Hindlimb muscle (tissue), 1 donor: ENCODE results near the gene AARSD1. TPM values are rescaled to one million over a fixed set of nuclear protein-coding genes. Genes with fewer than 3 reads are reported as not detected.
"Not testable (repeated sequence)": the region's sequence is repeated elsewhere in the genome, so short reads cannot be mapped to it uniquely, and the experiment has no call there.

Experiments used
- DNase-seq: peaks from one replicate; pipeline ENCODE4 v3.0.0-alpha.2; 2013
- polyA plus RNA-seq: library from polyadenylated mRNA; unstranded; fragments of 120-200 nt; gene quantifications from one replicate; pipeline ENCODE4 v1.2.1, GENCODE V29; 2013; ENCODE audit not compliant: insufficient read length

AARSD1 gene
- polyA plus RNA-seq, 1 donor = 56.9 TPM

DNA sequence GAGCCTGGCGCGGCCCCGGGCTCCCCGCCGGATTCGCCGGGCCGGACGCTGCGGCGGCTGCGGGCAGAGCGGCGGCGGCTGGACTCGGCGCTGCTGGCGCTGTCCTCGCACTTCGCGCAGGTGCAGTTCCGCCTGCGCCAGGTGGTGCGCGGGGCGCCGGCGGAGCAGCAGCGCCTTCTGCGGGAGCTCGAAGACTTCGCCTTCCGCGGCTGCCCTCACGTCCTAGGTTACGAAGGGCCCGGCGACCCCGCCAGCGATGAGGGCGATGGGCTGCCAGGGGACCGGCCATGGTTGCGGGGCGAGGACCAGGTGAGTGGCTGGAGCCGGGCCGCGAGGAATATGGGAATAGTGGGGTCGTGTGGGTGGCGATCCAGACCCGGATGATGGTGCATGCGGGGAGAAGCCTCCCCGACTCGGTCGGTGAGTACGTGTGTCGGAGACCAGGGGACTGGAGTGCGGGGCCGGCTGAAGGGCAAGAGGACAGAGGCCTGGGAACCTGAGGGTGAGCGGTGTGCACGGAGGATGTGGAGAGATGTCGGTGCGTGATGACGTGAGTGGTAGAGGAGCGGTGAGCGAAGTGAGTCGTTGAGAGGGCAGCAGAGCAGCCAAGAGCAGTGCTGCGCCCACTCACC lies 16.6 kb upstream of the AARSD1 start:
- peak; percentile 15 for DNase-seq

DNA sequence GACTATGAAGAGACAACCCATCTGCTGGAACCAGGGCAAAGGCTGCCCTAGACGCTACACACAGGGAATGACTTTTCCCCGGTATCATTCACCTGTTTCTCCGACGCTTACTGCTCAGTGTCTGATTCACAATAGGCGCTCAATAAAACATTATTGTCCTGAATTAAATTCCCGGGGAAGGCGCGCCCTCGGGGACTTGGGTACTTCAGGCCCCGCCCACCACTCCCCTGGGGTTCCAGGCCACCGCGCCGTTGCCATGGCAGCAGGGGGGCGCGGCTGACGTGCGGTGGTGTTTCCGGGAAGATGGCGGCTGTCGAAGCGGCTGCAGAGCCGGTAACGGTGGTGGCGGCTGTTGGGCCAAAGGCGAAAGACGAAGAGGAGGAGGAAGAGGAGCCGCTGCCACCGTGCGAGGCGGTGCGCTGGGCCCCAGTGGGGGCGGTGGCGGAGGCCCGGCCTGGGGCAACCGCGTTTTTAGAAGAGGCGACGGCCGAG lies 16.1 kb upstream of the AARSD1 start, which contains the start of gene RUNDC1:
TSS of gene RUNDC1 (plus strand) at position 292 of the 492 bp plus-strand sequence. CDS start at position 304, 12 bp downstream.
- peak; percentile 89 for DNase-seq

DNA sequence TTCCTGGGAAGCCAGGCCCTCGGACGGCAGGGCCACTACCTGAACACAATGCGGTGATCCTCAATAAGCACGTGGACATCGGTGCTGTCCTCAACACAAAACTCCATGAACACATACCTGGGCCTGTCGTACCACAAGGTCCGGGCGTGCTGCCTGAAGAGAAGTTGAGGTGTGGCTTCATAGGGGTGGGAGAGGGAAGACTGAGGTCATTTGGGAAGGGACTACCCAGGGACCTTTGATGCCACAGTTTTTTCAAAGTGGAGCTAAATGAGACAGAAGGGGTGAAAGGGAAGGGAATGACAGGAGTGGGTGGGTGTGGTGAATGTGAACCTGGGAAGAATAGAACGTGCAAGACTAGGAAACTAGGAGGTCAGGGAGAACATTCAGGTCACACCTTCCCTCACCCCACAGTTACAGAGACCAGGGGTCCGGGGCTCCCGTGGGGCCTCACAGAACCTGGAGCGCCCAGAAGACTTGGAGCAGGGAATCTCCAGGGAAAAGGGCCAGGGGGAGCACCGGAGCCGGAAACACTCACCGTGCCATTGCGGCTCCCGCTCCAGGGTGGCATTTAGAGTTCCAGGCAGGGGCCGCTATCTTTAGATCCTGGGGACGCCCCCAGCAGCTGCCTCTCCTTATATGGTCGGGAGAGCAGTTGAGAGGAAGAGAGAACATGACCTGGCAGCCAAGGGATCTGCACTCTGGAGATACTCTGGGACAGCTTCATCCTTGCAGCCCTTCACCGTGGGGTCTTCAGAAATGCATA lies 15.4 kb upstream of the AARSD1 start, which contains the start of gene PTGES3L:
TSS of gene PTGES3L (minus strand) at position 570 of the 763 bp plus-strand sequence. CDS start at position 543, 27 bp downstream.
- DNase-seq = peak; percentile 28

DNA sequence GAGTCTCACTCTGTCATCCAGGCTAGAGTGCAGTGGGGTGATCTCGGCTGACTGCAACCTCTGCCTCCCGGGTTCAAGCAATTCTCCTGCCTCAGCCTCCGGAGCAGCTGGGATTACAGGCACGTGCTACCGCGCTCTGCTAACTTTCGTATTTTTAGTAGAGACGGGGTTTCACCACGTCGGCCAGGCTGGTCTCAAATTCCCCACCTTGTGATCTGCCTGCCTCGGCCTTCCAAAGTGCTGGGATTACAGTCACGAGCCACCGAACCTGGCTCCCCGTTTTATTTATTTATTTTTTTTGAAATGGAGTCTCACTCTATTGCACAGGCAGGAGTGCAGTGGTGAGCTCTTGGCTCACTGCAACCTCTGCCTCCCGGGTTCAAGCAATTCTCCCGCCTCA lies 11.4 kb upstream of the AARSD1 start:
- not testable (repeated sequence) for DNase-seq

DNA sequence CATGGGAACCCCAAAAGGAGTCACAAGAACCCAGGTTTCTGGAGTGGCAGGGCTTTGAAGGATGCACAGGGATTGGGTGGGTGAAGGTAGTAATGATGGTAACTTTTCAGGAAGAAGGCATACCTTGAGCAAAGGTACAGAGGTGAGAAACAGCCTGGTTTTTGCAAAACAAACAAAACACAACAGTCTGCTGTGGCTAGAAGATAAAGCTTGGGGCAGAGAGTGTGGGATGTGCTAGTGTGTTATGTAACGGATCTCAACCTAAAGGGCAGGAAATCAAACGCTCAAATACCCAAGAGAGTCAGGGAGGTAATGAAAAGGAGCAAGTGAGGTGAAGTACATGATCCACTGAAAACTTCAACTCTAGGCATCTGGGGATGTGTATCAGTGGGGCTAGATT lies 11.0 kb upstream of the AARSD1 start:
- DNase-seq = no peak

DNA sequence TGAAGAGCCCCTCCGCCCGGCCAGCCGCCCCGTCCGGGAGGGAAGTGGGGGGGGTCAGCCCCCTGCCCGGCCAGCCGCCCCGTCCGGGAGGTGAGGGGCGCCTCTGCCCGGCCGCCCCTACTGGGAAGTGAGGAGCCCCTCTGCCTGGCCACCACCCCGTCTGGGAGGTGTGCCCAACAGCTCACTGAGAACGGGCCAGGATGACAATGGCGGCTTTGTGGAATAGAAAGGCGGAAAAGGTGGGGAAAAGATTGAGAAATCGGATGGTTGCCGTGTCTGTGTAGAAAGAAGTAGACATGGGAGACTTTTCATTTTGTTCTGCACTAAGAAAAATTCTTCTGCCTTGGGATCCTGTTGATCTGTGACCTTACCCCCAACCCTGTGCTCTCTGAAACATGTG lies 9.1 kb upstream of the AARSD1 start:
- not testable (repeated sequence) for DNase-seq

DNA sequence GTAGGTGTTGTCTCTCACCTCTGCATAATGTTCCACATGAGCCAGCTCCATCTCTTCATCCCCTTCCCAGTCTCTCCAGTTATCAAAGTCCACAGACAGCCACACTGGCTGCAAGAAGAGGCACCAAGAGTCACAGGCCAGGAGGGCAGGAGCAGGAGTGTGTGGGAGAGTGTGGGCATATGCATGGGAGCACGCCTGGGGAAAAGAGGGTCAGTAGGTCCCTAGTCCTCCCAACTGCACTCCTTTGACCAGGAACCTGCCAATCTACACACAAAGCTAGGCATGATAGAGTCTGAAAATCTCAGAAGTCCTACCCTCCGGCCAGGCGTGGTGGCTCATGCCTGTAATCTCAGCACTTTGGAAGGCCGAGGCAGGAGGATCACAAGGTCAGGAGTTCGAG lies 7.3 kb upstream of the AARSD1 start:
- DNase-seq = no peak

DNA sequence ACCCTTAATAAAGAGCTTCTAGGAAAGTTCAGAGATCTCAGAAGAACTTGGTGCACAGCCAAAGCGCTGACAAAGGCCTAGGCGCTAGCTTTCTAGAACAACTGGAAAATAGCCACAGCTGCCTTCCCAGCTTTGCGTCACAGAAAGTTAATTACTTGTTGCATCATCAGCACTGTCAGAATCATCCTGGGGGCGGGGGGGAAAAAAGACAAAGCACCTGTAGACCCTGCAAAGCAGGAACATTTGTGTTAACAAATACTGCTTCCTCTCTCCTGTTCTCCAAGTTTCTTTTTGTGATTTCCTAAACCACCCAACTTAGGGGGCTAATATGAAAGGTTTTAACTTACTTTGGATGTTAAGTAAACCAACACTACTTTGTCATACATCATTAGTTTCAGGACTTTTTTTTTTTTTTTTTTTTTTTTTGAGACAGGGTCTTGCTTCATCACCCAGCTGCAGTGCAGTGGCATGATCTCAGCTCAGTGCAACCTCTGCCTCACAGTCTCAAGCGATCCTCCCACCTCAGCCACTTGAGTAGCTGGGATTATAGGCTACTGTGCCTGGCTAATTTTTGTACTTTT lies 4.8 kb upstream of the AARSD1 start:
- DNase-seq = no peak

DNA sequence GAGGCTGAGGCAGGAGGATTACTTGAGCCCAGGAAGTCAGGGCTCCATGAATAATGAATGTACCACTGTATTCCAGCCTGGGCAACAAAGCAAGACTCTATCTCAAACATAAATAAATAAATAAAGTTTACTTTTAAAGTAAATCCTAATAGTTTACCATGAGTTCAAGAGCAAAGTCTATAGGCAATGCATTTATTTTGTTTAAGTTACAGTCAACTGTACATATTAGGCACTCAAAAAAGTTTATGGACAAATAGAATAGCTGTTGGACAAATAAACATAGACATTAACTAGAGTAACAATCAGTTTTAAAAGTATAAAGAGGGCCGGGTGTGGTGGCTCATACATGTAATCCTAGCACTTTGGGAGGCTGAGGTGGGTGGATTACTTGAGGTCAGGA lies 3.7 kb upstream of the AARSD1 start:
- no peak for DNase-seq

DNA sequence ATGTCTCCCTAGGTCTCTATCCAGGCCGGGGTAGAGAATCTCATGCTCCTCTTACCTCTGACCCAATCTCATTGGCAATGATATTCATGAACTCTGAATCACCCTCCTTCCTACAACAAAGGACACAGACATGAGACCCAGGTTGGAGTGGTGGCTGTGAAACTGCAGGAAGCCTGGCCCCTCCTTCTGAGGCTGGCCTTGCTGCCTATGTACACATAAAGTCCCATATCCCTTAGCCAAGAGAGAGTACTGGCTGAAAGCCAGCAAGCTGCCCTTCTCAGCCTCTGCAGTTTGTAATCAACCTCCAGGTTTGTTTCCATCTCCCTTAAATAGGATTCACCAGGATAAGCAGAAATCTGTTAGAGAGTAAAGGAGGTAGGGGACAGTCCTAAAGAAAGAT lies 10.6 kb downstream of the AARSD1 start:
- no peak for DNase-seq

DNA sequence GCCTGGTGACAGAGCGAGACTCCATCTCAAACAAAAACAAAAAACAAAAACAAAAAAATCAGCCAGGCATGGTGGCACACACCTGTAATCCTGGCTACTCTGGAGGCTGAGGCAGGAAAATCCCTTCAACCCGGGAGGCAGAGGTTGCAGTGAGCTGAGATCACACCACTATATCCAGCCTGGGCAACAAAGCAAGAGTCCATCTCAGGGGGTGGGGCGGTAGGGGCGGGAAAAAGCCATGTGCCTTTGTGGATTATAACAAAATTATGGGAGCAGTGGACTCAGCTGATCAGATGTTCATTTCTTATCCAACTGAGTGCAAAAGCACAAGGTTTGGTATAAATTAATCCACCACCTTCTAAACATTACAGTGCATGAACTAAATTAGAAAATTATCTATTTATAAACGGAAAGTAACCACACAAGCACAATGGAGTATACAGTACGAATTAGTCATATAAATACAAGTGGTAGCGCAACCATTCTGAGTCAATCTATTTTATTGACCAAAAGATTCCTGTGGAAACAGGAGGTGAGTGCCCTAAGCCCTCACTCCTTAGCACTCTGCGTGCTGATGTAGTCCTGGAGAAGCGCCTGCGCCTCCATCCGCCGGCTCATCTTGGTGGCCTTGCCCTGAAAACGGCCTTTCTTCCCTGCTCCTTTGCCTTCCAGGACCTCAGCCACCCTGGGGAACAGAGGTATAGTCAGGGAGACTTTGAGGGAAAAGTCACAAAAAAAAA lies 14.0 kb downstream of the AARSD1 start:
- DNase-seq = no peak

DNA sequence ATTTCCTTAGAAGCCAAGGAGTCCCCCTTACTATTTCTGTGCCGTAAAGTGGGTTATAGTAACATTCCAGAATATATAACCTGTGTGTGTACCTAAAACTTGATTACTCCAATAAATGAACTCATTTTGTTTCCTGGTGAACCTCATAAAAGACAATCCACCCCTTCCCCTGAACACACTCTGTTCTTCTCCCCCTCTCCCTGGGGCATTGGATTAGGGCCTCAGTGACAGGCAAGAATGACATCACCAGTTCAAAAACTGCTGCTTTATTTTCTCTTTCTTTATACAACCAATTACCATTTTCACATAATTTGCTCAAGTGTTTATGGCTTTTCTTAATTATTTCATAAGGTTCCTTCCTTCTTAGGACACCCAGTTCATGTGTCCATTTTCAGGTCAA lies 17.4 kb downstream of the AARSD1 start:
- DNase-seq = no peak

DNA sequence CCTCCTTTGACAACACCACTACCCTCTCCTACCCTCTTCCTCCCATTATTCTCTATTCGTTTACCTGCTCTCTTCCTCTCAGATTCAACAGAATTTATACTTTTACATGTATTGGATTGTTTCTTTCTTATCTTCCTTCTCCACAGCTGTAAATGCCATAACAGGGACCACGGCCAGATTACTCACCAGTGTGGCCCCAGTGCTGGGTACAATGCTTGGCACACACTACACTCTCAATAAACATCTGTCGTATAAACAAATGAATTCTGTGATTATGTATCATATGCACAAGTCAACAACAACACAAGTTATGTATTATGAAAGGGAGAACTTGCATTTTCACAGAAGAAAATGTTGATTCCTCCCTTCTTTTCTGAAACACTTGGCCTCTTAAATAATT lies 20.0 kb downstream of the AARSD1 start:
- no peak for DNase-seq

DNA sequence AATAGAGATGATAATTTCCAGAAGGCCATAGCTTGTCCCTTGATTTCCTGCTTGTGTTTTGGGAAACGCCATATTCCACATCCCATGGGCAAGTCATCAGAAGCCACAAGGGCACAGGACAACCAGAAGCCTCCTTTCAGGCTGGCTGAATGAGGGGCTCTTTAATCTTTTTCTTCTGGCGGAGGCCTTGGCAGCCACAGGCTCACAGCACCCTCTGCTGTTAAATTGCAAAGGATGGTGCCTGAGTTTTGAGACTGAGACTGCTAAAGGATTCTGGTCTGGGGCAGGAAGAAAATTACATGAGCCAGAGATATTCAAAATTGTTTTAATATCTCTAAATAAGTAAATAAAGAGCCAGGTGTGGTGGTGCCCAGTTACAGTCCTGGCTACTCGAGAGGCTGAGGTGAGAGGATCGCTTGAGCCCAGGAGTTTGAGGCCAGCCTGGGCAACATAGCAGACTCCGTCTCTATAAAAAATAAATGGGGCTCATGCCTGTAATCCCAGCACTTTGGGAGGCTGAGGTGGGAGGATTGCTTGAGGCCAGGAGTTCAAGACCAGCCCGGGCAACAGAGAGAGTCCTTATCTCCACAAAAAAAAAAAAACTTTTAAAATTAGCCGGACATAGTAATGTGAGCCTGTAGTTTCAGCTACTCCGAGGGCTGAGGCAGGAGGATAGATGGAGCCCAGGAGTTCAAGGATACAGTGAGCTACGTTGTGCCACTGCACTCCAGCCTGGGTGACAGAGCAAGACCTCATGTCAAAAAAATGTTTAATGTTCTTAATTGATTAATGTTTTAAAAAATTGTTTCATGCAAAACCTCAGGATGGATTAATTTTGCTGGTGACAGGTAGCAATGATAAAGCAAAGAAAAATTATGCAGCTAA lies 26.3 kb downstream of the AARSD1 start:
- peak; percentile 45 for DNase-seq

DNA sequence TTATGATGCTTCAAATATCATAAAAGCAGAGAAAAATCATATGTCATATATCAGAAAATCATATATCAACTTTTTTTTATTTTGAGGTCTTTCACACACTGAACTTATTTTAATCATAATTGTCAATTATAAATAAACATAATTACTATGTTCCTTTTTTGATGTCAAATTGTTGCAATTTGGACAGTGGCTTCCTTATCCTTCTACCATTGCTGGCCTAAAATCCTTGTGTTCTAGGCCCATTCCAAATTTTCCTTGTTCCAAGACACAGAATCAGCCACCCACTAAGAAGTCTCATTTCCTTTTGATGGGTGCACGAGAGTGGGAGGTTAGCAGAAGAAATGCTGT lies 34.8 kb downstream of the AARSD1 start:
- no peak for DNase-seq

DNA sequence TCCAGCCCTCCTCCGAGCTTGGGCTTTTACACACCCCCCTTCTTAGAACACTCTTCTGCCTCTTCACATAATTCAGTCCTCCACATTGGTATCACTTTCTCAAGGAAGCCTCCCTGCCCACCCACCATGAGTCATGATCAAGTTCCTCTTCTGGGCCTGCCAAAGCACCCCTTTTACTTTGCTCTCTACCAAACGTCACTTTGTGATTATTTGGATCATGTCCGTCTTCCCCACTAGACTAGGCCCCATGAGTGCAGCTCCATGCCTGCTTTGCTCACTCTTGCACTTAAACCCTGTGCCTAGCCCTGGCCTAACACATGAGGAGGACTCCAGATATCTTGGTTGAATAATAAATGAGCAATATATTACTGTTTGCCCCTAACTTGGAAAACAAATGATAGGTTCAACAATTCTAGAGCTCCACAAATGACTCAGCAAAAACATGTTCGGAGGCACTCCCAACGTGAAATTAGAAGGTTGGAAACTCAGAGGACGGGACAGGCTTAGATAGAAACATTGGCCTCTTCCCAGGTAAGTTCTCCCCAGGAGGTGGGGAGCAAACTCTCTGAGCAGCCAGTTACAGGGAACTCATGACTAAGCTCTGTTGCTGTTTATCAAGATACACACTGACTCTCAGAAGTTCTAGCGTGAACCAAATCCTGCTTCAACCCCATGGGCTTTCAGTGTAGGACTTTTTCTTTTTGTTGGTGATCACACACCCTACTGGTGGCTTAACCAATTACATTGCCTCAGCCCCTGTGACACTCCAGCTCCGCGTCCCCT lies 35.3 kb downstream of the AARSD1 start:
- peak; percentile 19 for DNase-seq

DNA sequence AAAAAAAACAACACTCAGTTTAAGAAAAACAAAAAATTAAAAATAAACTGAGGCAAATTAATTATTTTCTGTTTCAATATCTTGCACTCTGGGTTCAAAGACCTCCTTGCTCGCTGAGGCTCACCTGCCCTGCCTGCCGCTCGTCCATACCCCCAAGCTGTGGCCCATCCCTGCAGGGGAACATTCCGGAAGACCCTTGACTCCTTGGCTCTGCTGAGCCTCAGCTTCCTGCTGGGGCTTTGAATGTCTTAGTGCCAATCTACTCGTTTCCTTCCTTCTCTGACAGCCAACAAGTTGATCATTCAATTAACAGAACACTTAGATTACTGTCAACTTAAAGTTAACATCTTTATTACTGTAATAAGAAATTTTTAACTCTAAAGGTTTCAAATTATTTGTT lies 39.4 kb downstream of the AARSD1 start:
- DNase-seq = no peak

DNA sequence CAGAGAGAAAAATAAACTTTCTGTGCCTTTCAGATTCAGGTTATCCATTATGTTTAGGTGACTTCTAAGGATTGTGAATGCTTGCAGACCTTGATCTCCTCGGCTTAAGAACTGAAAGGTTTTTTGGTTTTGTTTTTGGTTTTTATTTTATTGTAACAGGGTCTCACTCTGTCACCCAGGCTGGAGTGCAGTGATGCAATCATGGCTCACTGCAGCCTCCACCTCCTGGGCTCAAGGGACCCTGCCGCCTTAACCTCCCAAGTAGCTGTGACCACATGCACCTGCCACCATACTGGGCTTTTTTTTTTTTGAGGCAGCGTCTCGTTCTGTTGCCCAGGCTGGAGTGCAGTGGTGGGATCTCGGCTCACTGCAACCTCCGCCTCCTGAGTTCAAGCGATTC lies 40.8 kb downstream of the AARSD1 start:
- not testable (repeated sequence) for DNase-seq

DNA sequence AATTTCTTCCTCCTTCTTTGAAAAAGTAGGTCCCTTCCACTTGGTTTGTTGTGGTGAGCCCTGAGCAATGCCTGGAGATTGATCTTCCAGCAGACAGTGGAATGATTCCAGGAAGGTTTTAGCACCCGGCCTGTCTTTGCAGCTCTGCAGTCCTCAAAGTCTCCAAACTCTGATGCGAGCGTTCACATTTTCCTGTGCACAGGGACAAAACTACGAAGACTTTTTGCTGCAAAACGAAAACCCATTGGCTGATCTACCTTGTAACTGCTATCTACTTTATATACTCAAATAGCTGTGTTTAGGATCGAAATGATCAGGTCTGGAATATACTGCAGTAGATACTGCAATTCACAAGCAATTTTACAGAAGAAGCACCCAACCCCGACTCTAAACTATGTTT lies 42.0 kb downstream of the AARSD1 start:
- DNase-seq = peak; percentile 60

DNA sequence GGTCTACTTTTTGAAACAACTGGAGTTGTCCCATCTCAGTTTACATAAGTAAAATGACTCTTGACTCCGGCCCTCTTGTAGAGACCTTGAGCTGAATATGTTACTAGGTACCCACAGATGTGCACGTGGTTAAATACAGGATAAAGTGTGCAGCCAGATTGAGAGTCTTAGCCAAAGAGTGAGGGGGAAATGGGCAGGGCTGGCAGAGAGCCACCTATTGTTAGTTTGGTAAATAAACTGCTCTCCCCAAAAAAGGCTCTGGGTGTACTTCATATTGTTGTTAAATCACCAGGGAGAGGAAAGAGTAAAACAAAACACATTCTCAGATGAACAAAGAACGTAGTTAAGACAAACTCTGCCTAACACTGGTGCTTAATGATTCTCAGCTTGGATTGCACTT lies 43.3 kb downstream of the AARSD1 start:
- DNase-seq = no peak
